DMS79 (cell line): ENCODE data around the gene ZFP28.

Experiments used
- DNase-seq: peaks from one replicate; lab custom pipeline; 2025; lab: John Stamatoyannopoulos, UW

The ZFP28 gene

GRCh38 chr19:56538761-56539263, at the start of gene ZFP28:
Gene ZFP28 (plus strand): TSS chr19:56538948. CDS start chr19:56539019, 71 bp downstream.
- DNase-seq = peak; percentile 56

GRCh38 chr19:56491399-56491798, 47.3 kb upstream of the ZFP28 start:
- no peak for DNase-seq

- no peak for DNase-seq
Measured at GRCh38 chr19:56504581-56504980, 34.2 kb upstream of the ZFP28 start.

GRCh38 chr19:56507446-56508289, 31.1 kb upstream of the ZFP28 start, which contains the start of gene ZNF471:
Gene ZNF471 (plus strand): TSS chr19:56507855. CDS start chr19:56511572, 3,717 bp downstream.
- peak; percentile 83 for DNase-seq

GRCh38 chr19:56508290-56508778, 30.4 kb upstream of the ZFP28 start:
- DNase-seq = no peak

GRCh38 chr19:56525214-56525860, 13.4 kb upstream of the ZFP28 start:
- DNase-seq = no peak

GRCh38 chr19:56537442-56537841, 1.3 kb upstream of the ZFP28 start:
- DNase-seq = no peak

GRCh38 chr19:56538254-56538760, 441 bp upstream of the ZFP28 start:
- peak; percentile 80 for DNase-seq

GRCh38 chr19:56543776-56544175, 5.0 kb downstream of the ZFP28 start:
- no peak for DNase-seq

GRCh38 chr19:56547535-56547934, 8.8 kb downstream of the ZFP28 start:
- no peak for DNase-seq

- DNase-seq = no peak
Measured at GRCh38 chr19:56554272-56554869, 15.6 kb downstream of the ZFP28 start.

- DNase-seq = no peak
Measured at GRCh38 chr19:56562766-56563165, 24.0 kb downstream of the ZFP28 start.

- peak; percentile 28 for DNase-seq
Measured at GRCh38 chr19:56566904-56567273, 28.1 kb downstream of the ZFP28 start.

GRCh38 chr19:56567274-56568120, 28.7 kb downstream of the ZFP28 start, which contains the start of gene ZNF470:
Gene ZNF470 (plus strand): TSS chr19:56567468. CDS start chr19:56570312, 2,844 bp downstream.
- DNase-seq = peak; percentile 81

- no peak for DNase-seq
Measured at GRCh38 chr19:56572589-56572988, 33.8 kb downstream of the ZFP28 start.

GRCh38 chr19:56573914-56574313, 35.2 kb downstream of the ZFP28 start:
- no peak for DNase-seq

GRCh38 chr19:56577719-56578602, 39.2 kb downstream of the ZFP28 start:
- DNase-seq = no peak

- no peak for DNase-seq
Measured at GRCh38 chr19:56594446-56594782, 55.7 kb downstream of the ZFP28 start.

- peak; percentile 79 for DNase-seq
Measured at GRCh38 chr19:56594783-56595547, 56.2 kb downstream of the ZFP28 start, which contains the start of gene ZNF71. Gene ZNF71 (plus strand): TSS chr19:56595302. CDS start chr19:56601559, 6,257 bp downstream.
